ENCODE data around the gene D2HGDH.

The D2HGDH gene

DNA sequence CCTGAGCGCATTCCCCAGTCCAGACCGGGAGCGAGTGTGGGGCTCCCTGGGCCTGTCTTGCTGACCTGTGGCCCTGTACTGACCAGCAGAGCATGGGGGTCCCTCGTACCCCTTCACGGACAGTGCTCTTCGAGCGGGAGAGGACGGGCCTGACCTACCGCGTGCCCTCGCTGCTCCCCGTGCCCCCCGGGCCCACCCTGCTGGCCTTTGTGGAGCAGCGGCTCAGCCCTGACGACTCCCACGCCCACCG lies 79.9 kb downstream of the D2HGDH start:
- H3K36me3 ChIP-seq (ENCODE audit: low read depth), result no peaks in the 10 kb centered on the region
- TF ChIP-seq, protein P1, sequence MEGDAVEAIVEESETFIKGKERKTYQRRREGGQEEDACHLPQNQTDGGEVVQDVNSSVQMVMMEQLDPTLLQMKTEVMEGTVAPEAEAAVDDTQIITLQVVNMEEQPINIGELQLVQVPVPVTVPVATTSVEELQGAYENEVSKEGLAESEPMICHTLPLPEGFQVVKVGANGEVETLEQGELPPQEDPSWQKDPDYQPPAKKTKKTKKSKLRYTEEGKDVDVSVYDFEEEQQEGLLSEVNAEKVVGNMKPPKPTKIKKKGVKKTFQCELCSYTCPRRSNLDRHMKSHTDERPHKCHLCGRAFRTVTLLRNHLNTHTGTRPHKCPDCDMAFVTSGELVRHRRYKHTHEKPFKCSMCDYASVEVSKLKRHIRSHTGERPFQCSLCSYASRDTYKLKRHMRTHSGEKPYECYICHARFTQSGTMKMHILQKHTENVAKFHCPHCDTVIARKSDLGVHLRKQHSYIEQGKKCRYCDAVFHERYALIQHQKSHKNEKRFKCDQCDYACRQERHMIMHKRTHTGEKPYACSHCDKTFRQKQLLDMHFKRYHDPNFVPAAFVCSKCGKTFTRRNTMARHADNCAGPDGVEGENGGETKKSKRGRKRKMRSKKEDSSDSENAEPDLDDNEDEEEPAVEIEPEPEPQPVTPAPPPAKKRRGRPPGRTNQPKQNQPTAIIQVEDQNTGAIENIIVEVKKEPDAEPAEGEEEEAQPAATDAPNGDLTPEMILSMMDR (IDR thresholded peaks at IDR 0.05; ENCODE audit: poor library complexity, severe bottlenecking), result no peak
- no peak overlapping the region for H3K4me3 ChIP-seq (ENCODE audit: severe bottlenecking)
- H3K27me3 ChIP-seq (ENCODE audit: insufficient read depth, poor library complexity, severe bottlenecking), result no peaks in the 10 kb centered on the region
- ATAC-seq (ENCODE audit: low read depth) (no peak), DNase-seq (ENCODE audit: low spot score) (no peak)
- no peaks in the 10 kb centered on the region for H3K9me3 ChIP-seq (ENCODE audit: severe bottlenecking)
- no peak overlapping the region for H3K27ac ChIP-seq (ENCODE audit: poor library complexity, severe bottlenecking)
- no peaks in the 10 kb centered on the region for H3K4me1 ChIP-seq (ENCODE audit: insufficient read depth, poor library complexity, severe bottlenecking)

GRCh38 chr2:241814643-241815476 lies 80.4 kb downstream of the D2HGDH start:
- Histone ChIP-seq H3K27me3 (ENCODE audit: insufficient read depth, poor library complexity, severe bottlenecking) (no peaks in the 10 kb centered on the region), H3K4me3 (ENCODE audit: severe bottlenecking) (no peak overlapping the region), H3K36me3 (ENCODE audit: low read depth) (no peaks in the 10 kb centered on the region), H3K9me3 (ENCODE audit: severe bottlenecking) (no peaks in the 10 kb centered on the region), H3K27ac (ENCODE audit: poor library complexity, severe bottlenecking) (no peak overlapping the region), H3K4me1 (ENCODE audit: insufficient read depth, poor library complexity, severe bottlenecking) (no peaks in the 10 kb centered on the region)
- no peak for DNase-seq (ENCODE audit: low spot score)
- TF ChIP-seq, protein P1 (IDR thresholded peaks at IDR 0.05; ENCODE audit: poor library complexity, severe bottlenecking), result no peak
- ATAC-seq (ENCODE audit: low read depth), result peak; percentile 13; the same call in 1 of the 3 replicates

- ATAC-seq (ENCODE audit: low read depth) (no peak), DNase-seq (ENCODE audit: low spot score) (no peak)
- TF ChIP-seq, protein P1 (IDR thresholded peaks at IDR 0.05; ENCODE audit: poor library complexity, severe bottlenecking), result no peak
- no peak overlapping the region for H3K27ac ChIP-seq (ENCODE audit: poor library complexity, severe bottlenecking)
- H3K27me3 ChIP-seq (ENCODE audit: insufficient read depth, poor library complexity, severe bottlenecking), result no peaks in the 10 kb centered on the region
- no peaks in the 10 kb centered on the region for H3K4me1 ChIP-seq (ENCODE audit: insufficient read depth, poor library complexity, severe bottlenecking)
- H3K4me3 ChIP-seq (ENCODE audit: severe bottlenecking), result no peak overlapping the region
- H3K36me3 ChIP-seq (ENCODE audit: low read depth), result no peaks in the 10 kb centered on the region
- no peaks in the 10 kb centered on the region for H3K9me3 ChIP-seq (ENCODE audit: severe bottlenecking)
Measured at GRCh38 chr2:241815477-241816430, 81.3 kb downstream of the D2HGDH start.

DNA sequence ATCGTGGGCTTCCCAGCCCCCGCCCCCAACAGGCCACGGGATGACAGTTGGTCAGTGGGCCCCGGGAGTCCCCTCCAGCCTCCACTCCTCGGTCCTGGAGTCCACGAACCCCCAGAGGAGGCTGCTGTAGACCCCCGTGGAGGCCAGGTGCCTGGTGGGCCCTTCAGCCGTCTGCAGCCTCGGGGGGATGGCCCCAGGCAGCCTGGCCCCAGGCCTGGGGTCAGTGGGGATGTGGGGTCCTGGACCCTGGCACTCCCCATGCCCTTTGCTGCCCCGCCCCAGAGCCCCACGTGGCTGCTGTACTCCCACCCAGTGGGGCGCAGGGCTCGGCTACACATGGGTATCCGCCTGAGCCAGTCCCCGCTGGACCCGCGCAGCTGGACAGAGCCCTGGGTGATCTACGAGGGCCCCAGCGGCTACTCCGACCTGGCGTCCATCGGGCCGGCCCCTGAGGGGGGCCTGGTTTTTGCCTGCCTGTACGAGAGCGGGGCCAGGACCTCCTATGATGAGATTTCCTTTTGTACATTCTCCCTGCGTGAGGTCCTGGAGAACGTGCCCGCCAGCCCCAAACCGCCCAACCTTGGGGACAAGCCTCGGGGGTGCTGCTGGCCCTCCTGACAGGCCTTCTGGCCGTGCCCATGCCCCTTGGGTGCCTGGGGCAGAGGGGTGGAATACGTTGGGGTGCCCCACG lies 82.1 kb downstream of the D2HGDH start:
- TF ChIP-seq, protein P1 (IDR thresholded peaks at IDR 0.05; ENCODE audit: poor library complexity, severe bottlenecking), result no peak
- no peak for ATAC-seq (ENCODE audit: low read depth)

More for the DNA sequence above, 82.1 kb downstream of the D2HGDH start:
- no peak for DNase-seq (ENCODE audit: low spot score)
- H3K36me3 ChIP-seq (ENCODE audit: low read depth), result no peaks in the 10 kb centered on the region
- H3K4me3 ChIP-seq (ENCODE audit: severe bottlenecking), result no peak overlapping the region
- no peak overlapping the region for H3K27ac ChIP-seq (ENCODE audit: poor library complexity, severe bottlenecking)
- H3K27me3 ChIP-seq (ENCODE audit: insufficient read depth, poor library complexity, severe bottlenecking), result no peaks in the 10 kb centered on the region
- H3K4me1 ChIP-seq (ENCODE audit: insufficient read depth, poor library complexity, severe bottlenecking), result no peaks in the 10 kb centered on the region
- H3K9me3 ChIP-seq (ENCODE audit: severe bottlenecking), result no peaks in the 10 kb centered on the region

Data from RWPE2 (cell line).